Panc1 (cell line): Measurements from ENCODE around the gene COL26A1.

Source experiments
- TF ChIP-seq, protein P1 (sequence below): fragments of 450-650 bp; IDR thresholded peaks from 2 replicates; pipeline ENCODE4 v1.5.1; 2017; ENCODE audit warnings: mild to moderate bottlenecking
- TF ChIP-seq, protein P2 (sequence below), 2 experiments: IDR thresholded peaks; 2 replicates each; pipeline ENCODE4 v1.6.1; 2011 to 2012; ENCODE audit warnings: low read depth in 2 of 2, control low read depth in 1 of 2, low read length in 1 of 2, mild to moderate bottlenecking in 1 of 2, moderate library complexity in 1 of 2; ENCODE audit not compliant: insufficient read depth in 1 of 2

DNA sequence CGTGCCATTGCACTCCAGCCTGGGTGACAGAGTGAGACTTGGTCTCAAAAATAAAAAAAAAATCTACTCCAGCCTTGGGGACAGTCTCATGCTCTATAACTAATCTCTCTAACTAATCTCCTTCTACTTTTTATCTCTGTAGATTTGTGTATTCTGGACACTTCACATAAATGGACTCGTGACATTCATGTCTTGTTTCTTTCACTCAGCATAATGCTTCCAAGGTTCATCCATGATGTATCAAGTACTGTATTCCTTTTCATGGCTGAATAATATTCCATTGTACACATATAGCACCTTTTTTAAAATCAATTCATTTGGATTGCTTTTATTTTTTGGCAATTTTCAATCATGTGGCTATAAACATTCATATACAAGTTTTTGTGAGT lies 9.8 kb upstream of the COL26A1 start:
- TF ChIP-seq, protein P1, sequence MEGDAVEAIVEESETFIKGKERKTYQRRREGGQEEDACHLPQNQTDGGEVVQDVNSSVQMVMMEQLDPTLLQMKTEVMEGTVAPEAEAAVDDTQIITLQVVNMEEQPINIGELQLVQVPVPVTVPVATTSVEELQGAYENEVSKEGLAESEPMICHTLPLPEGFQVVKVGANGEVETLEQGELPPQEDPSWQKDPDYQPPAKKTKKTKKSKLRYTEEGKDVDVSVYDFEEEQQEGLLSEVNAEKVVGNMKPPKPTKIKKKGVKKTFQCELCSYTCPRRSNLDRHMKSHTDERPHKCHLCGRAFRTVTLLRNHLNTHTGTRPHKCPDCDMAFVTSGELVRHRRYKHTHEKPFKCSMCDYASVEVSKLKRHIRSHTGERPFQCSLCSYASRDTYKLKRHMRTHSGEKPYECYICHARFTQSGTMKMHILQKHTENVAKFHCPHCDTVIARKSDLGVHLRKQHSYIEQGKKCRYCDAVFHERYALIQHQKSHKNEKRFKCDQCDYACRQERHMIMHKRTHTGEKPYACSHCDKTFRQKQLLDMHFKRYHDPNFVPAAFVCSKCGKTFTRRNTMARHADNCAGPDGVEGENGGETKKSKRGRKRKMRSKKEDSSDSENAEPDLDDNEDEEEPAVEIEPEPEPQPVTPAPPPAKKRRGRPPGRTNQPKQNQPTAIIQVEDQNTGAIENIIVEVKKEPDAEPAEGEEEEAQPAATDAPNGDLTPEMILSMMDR: no peak
- TF ChIP-seq, protein P2, sequence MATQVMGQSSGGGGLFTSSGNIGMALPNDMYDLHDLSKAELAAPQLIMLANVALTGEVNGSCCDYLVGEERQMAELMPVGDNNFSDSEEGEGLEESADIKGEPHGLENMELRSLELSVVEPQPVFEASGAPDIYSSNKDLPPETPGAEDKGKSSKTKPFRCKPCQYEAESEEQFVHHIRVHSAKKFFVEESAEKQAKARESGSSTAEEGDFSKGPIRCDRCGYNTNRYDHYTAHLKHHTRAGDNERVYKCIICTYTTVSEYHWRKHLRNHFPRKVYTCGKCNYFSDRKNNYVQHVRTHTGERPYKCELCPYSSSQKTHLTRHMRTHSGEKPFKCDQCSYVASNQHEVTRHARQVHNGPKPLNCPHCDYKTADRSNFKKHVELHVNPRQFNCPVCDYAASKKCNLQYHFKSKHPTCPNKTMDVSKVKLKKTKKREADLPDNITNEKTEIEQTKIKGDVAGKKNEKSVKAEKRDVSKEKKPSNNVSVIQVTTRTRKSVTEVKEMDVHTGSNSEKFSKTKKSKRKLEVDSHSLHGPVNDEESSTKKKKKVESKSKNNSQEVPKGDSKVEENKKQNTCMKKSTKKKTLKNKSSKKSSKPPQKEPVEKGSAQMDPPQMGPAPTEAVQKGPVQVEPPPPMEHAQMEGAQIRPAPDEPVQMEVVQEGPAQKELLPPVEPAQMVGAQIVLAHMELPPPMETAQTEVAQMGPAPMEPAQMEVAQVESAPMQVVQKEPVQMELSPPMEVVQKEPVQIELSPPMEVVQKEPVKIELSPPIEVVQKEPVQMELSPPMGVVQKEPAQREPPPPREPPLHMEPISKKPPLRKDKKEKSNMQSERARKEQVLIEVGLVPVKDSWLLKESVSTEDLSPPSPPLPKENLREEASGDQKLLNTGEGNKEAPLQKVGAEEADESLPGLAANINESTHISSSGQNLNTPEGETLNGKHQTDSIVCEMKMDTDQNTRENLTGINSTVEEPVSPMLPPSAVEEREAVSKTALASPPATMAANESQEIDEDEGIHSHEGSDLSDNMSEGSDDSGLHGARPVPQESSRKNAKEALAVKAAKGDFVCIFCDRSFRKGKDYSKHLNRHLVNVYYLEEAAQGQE (IDR thresholded peaks at IDR 0.05; ENCODE audit: insufficient read depth in 1 of 2, low read depth in 2 of 2, low read length in 1 of 2): no peak
